DMS79 (cell line): ENCODE data around the gene PCNX3.
A peak's percentile ranks its signal among the peaks of the same experiment; 100 is the strongest.

Source experiments
- DNase-seq: peaks from one replicate; lab custom pipeline; 2025; lab: John Stamatoyannopoulos, UW

Gene PCNX3

DNA sequence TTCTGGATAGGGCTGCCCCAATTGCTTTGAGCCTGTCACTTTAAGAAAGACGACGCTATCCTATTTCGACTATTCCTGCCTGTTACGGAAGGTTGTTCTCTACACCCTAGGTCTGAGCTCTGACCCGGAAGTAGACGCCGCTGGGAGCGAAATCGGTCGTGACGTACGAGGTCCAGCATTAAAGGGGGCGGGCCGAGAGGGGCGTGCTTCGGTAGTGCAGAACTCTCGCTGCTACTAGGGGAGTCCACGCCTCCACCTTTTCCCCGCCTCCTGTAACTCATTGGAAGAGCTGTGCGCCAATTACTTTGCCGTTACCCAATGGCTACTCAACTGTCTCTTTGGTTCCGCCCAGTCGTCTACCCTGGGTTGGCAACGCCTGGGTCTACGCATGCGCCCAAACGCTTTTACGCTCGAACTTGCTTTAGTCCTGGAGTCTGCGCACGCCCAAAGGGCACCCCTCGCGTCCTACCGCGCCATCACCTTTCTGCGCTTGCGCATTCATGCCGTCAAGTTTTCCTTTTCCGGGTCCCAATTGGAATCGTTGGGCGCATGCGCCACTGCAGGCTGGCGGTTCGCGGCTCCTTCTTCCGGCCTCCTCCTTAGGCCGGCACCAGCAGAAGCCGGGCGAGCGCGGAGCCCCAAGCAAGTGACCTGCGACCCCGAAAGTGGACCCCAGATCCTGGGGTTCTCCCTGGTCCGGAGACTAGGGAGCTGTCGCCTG, at the start of gene PCNX3:
PCNX3 (plus strand) TSS at position 548 of the 721 bp plus-strand sequence. CDS start 536 bp downstream, outside the sequence.
- DNase-seq: peak; percentile 100

DNA sequence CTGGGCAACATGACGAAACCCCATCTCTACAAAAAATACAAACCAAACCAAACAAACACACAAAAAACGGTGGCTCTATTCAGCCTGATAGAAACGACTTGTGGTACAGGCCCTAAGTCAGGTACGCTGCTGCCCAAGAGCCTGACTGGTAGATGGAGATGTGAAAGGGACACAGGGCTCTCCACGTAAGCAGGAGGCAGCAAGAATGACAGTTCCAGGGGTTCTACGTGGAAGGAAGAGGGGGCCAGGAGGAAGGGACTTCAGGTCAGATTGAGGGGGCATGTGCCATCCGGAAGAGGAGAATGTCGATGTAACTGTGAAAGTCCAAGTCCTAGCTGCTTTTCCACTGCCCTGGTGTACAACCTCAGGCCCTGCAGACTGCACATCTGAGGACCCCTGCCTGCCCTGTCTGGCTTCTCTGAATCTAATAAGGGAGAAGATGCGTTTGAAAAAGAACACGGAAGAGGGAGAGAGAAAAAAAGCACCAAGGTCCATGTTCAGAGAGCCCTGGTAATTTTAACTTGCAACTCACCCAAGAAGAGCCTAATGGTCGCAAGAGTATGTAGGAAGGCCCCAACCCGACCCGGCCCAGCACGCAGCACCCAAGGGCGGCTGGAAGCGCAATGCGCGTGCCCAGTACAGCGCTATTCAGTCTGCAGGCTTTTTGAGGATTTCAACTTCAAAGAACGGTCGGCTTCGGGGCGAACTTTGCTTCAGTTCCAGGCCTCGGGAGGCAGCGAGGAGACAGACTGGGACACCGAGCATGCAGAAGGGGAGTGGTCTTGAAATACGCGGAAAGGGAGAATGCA, 46.2 kb upstream of the PCNX3 start:
- no peak for DNase-seq

- DNase-seq: peak; percentile 97
These were observed 45.3 kb upstream of the PCNX3 start, which contains the start of gene ZNRD2 for GRCh38 chr11:65569973-65570918. ZNRD2 (plus strand) TSS chr11:65570477; CDS start chr11:65570492, 15 bp downstream.

GRCh38 chr11:65571420-65571819, 44.2 kb upstream of the PCNX3 start:
- DNase-seq: no peak

- peak; percentile 50 for DNase-seq
These were observed 43.6 kb upstream of the PCNX3 start for GRCh38 chr11:65571940-65572339.

- DNase-seq: peak; percentile 40
These were observed 43.1 kb upstream of the PCNX3 start, which contains the start of gene FAM89B for GRCh38 chr11:65572356-65573051. FAM89B (plus strand) TSS chr11:65572538; CDS start chr11:65572670, 132 bp downstream.

GRCh38 chr11:65573391-65574079, 42.0 kb upstream of the PCNX3 start:
- DNase-seq: no peak

- peak; percentile 35 for DNase-seq
These were observed 41.3 kb upstream of the PCNX3 start for GRCh38 chr11:65574109-65574810.

- no peak for DNase-seq
These were observed 40.6 kb upstream of the PCNX3 start for GRCh38 chr11:65574811-65575567.

- no peak for DNase-seq
These were observed 39.9 kb upstream of the PCNX3 start, which contains the start of gene EHBP1L1 for GRCh38 chr11:65575568-65576231. EHBP1L1 (plus strand) TSS chr11:65576053; CDS start chr11:65576303, 250 bp downstream.

DNA sequence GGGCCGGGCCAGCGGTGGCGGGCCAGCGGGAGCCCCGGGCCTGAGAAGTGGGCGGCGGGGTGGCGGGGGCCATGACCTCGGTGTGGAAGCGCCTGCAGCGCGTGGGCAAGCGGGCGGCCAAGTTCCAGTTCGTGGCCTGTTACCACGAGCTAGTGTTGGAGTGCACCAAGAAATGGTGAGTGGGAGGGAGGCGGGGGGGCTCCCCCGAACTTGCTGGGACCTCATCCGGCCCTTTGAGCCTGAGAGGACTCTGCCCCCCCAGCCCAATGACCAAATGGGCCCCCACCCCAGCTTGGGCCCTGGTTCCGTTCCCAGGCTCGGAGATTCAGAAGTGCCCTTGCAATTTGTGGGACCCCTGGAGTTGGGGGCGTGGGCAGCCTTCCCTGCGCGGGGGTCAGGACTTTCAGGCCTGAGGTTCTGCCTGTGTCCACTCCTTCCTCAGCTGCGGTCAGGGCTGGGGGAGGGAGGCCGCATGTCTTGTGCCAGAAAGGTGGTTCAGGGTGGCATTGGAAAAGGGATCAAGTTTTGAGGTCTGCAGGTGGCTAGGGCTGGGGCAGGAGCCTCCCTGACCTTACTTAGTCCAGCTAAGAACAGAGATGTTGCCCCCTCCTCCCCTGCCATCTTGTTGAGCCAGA, 39.2 kb upstream of the PCNX3 start:
- no peak for DNase-seq

DNA sequence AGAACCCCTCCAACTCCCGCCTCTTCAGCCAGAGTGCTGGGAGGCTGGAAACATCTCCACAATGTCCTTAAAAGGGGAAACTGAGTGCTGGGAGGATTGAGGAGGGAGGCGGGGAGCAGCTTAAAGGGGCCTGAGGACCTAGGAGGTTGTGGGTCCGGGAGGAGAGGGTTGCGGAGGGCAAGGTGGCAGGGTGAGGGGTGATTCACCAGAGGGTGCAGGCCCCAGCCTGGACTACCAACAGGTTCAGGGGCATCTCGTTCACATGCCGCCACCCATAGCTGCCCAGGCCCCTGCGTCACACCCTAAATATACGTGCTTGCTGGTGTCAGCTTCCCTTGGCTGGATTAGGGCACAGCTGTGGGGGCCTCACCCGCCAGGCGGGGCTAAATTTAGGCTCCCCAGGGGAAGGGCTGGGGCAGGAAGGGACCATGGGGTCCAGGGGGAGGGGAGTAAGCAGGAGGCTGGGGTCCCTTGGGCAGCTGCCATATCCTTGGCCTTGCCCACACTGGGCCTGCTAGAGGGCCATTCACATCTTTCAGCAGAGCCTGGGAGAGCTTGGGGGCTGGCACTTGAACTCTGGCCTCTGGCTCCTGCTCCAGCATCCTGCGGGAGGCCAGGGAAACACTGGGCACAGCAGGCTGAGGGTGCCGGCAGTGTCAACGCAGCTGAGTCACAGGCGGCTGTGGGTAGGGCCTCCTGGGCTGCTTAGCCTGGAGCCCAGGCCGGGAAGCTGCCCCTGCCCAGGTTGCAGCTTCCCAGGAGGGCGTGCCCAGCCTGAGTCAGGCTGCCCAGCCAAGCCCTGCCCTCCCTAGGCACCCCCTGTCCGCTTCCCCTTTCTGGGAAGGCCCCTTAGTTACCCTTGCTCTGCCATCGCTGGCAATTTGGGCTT, 38.5 kb upstream of the PCNX3 start:
- no peak for DNase-seq

GRCh38 chr11:65577756-65578109, 37.8 kb upstream of the PCNX3 start:
- no peak for DNase-seq

DNA sequence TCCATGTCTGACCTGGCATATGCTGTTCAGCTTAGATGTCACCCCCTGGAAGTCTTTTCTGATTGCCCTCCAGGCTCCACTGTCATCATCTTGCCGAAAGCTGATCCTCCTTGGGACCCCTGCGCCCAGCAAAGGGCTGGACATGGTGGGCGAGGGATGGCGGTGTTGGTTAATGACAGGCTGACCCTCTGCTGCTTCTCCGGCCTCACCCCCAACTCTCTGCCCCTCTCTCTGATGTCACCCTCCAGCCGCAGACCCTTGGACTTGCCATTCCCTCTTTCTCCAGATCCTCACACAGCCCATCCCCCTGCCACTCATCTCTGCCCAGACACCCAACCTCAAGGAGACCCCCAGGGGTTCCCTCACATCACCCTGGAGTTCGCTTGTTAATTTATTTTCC, 37.4 kb upstream of the PCNX3 start:
- no peak for DNase-seq

DNA sequence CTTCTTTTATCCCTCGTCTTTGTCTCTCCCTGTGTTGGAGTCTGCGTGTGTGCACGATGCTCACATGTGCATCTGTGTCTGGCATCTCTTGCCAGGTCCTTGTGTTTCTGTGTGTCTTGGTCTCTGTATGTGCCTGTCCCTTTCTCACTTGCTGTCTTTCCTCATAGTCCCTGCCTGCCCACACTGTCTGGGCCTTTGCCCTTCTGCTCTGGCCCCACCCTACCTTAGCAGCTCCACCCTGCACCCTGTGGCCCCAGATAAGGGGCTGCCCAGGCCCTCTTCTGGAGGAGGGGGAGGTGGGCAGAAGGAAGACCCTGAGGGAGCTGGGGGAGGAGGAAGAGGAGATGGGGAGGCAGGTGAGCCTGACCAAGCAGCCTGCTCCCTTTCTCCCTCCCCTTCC, 36.9 kb upstream of the PCNX3 start:
- DNase-seq: no peak

DNA sequence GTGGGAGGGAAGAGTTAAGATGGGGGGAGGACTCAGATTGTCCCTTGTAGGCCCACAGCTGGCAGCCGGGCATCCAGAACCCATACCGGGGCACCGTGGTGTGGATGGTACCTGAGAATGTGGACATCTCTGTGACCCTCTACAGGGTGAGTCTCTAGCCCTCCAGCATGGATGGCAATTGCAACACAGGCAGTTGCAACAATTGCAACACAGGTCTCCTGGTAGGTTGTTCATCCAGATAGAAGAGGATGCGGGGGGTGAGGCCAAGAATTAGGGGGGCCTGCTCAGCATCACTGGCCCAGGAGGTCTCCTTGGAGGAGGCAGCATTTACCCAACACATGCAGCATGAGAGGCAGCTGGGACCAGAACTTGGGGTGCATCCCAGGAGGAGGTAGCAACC, 36.3 kb upstream of the PCNX3 start:
- no peak for DNase-seq

- DNase-seq: no peak
These were observed 35.4 kb upstream of the PCNX3 start for GRCh38 chr11:65580031-65580692.
